Breast epithelium (tissue), 3 donors: ENCODE data around the gene RNF220.

Source experiments
- POLR2A ChIP-seq: fragments of 450-650 bp; IDR thresholded peaks from one replicate; pipeline ENCODE4 v1.6.1; 2016; ENCODE audit warnings: antibody characterized with exemption, mild to moderate bottlenecking, moderate library complexity
- POLR2AphosphoS5 ChIP-seq, 3 donors: sonication (generic); formaldehyde crosslinking; IDR thresholded peaks; one replicate each; pipeline ENCODE4 v1.6.1; 2017; ENCODE audit warnings: antibody characterized with exemption in 3 of 3
- TF ChIP-seq, protein P1 (sequence below), 3 donors: fragments of 450-650 bp; IDR thresholded peaks; one replicate each; pipeline ENCODE4 v1.5.1; 2016 to 2017; ENCODE audit warnings: antibody characterized with exemption in 3 of 3, mild to moderate bottlenecking in 3 of 3, moderate library complexity in 3 of 3

GRCh38 chr1:44695671-44696070 is 290.6 kb downstream of the RNF220 start:
- TF ChIP-seq, protein P1, sequence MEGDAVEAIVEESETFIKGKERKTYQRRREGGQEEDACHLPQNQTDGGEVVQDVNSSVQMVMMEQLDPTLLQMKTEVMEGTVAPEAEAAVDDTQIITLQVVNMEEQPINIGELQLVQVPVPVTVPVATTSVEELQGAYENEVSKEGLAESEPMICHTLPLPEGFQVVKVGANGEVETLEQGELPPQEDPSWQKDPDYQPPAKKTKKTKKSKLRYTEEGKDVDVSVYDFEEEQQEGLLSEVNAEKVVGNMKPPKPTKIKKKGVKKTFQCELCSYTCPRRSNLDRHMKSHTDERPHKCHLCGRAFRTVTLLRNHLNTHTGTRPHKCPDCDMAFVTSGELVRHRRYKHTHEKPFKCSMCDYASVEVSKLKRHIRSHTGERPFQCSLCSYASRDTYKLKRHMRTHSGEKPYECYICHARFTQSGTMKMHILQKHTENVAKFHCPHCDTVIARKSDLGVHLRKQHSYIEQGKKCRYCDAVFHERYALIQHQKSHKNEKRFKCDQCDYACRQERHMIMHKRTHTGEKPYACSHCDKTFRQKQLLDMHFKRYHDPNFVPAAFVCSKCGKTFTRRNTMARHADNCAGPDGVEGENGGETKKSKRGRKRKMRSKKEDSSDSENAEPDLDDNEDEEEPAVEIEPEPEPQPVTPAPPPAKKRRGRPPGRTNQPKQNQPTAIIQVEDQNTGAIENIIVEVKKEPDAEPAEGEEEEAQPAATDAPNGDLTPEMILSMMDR (IDR thresholded peaks at IDR 0.05) = no peak
- TF ChIP-seq POLR2A (no peak), POLR2AphosphoS5 (IDR thresholded peaks at IDR 0.05) (no peak)
